ENCODE results near the gene VSIG1. TPM values are rescaled to one million over a fixed set of nuclear protein-coding genes. Genes with fewer than 3 reads are reported as not detected.

Gene VSIG1
- total and polyA plus RNA-seq, 2 of the 13 experiments (the other 11 are each of a cell fraction or from before 2014, with no cell fraction given) = 0.01 TPM; not detected in 1

DNA sequence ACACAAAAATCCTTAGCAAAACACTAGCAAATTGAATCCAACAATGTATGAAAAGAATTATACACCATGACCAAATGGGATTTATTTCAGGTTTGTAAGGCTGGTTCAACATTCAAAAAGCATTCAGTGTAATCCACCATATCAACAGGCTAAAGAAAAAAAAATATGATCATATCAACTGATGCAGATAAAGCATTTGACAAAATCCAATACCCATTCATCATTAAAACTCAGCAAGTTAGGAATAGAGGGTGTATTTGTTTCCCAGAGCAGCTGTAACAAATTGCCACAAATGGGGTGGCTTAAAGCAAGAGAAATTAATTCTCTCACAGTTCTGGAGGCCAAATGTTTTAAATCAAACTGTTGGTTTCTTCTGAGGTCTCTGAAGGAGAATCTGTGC, 10.7 kb downstream of the VSIG1 start:
- Histone ChIP-seq H3K79me2 (ENCODE audit: insufficient read depth, low read length) (no peaks in the 10 kb centered on the region), H3K9me3 (ENCODE audit: low read length) (no peaks in the 10 kb centered on the region), H3K27ac (ENCODE audit: extremely low read length, insufficient read depth, low read length) (no peak overlapping the region), H3K27me3 (ENCODE audit: control insufficient read depth in 1 of 2, insufficient read depth in 2 of 2, low read length in 2 of 2) (no peaks in the 10 kb centered on the region), H3K4me1 (ENCODE audit: insufficient read depth, low read length) (no peaks in the 10 kb centered on the region), H3K4me2 (ENCODE audit: low read depth, low read length) (no peak overlapping the region), H3K4me3 (replicated peaks in 1 of 3; ENCODE audit: insufficient read depth in 1 of 3, low read depth in 2 of 3, low read length in 3 of 3) (no peak overlapping the region), H3K36me3 (replicated peaks in 1 of 2; ENCODE audit: control insufficient read depth in 1 of 2, insufficient read depth in 2 of 2, low read length in 2 of 2) (no peaks in the 10 kb centered on the region), H4K20me1 (ENCODE audit: insufficient read depth, low read length) (no peaks in the 10 kb centered on the region), H3K9ac (ENCODE audit: insufficient read depth, low read depth, low read length) (no peak overlapping the region), H2AFZ (ENCODE audit: low read length) (no peak overlapping the region)
- intact Hi-C loops (cut with micrococcal nuclease; ENCODE audit: unreplicated experiment) = no loop called here
- FAIRE-seq (no peak), DNase-seq (ENCODE audit: low spot score) (no peak), ATAC-seq (no peak)
- ChIA-PET CTCF (ENCODE audit: low intra/inter-chr PET ratio, low total read pairs) (no interaction called here), POLR2A (no interaction called here)
- in situ Hi-C loops (cut with HindIII; ENCODE audit: extremely low pct_ligation_motif_present, low pct_unique_long_range_greater_than_20kb) = no loop called here
- no TSS peak for BruUV-seq (replicated peaks)
- TF ChIP-seq SIN3B (IDR thresholded peaks at IDR 0.05; ENCODE audit: low read length) (no peak), PAF1 (CRISPR knock-in tag; IDR thresholded peaks at IDR 0.05) (no peak), MAZ (IDR thresholded peaks at IDR 0.05; ENCODE audit: borderline replicate concordance, low read depth, low read length) (no peak), MAZ (CRISPR knock-in tag; IDR thresholded peaks at IDR 0.05; ENCODE audit: low read depth) (no peak), ZNF7 (CRISPR knock-in tag; IDR thresholded peaks at IDR 0.05) (no peak), ZNF878 (CRISPR knock-in tag; IDR thresholded peaks at IDR 0.05) (no peak), SNRNP70 (IDR thresholded peaks at IDR 0.05; ENCODE audit: low read depth, low read length) (no peak), CREM (IDR thresholded peaks at IDR 0.05) (no peak), CREM (CRISPR knock-in tag; IDR thresholded peaks at IDR 0.05) (no peak), ZNF232 (CRISPR knock-in tag; IDR thresholded peaks at IDR 0.05; ENCODE audit: borderline replicate concordance) (no peak), CHD2 (IDR thresholded peaks at IDR 0.05; ENCODE audit: low read depth, low read length) (no peak), ZNF230 (CRISPR knock-in tag; IDR thresholded peaks at IDR 0.05) (no peak)
- TF ChIP-seq, protein P1, sequence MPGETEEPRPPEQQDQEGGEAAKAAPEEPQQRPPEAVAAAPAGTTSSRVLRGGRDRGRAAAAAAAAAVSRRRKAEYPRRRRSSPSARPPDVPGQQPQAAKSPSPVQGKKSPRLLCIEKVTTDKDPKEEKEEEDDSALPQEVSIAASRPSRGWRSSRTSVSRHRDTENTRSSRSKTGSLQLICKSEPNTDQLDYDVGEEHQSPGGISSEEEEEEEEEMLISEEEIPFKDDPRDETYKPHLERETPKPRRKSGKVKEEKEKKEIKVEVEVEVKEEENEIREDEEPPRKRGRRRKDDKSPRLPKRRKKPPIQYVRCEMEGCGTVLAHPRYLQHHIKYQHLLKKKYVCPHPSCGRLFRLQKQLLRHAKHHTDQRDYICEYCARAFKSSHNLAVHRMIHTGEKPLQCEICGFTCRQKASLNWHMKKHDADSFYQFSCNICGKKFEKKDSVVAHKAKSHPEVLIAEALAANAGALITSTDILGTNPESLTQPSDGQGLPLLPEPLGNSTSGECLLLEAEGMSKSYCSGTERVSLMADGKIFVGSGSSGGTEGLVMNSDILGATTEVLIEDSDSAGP (CRISPR knock-in tag; IDR thresholded peaks at IDR 0.05; ENCODE audit: borderline replicate concordance) = no peak
- TF ChIP-seq, protein P2, sequence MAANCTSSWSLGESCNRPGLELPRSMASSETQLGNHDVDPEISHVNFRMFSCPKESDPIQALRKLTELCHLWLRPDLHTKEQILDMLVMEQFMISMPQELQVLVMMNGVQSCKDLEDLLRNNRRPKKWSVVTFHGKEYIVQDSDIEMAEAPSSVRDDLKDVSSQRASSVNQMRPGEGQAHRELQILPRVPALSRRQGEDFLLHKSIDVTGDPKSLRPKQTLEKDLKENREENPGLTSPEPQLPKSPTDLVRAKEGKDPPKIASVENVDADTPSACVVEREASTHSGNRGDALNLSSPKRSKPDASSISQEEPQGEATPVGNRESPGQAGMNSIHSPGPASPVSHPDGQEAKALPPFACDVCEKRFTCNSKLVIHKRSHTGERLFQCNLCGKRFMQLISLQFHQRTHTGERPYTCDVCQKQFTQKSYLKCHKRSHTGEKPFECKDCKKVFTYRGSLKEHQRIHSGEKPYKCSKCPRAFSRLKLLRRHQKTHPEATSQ (CRISPR knock-in tag; IDR thresholded peaks at IDR 0.05; ENCODE audit: borderline replicate concordance) = no peak

All from HepG2 (cell line).